ENCODE results near the gene XAB2.

DNA sequence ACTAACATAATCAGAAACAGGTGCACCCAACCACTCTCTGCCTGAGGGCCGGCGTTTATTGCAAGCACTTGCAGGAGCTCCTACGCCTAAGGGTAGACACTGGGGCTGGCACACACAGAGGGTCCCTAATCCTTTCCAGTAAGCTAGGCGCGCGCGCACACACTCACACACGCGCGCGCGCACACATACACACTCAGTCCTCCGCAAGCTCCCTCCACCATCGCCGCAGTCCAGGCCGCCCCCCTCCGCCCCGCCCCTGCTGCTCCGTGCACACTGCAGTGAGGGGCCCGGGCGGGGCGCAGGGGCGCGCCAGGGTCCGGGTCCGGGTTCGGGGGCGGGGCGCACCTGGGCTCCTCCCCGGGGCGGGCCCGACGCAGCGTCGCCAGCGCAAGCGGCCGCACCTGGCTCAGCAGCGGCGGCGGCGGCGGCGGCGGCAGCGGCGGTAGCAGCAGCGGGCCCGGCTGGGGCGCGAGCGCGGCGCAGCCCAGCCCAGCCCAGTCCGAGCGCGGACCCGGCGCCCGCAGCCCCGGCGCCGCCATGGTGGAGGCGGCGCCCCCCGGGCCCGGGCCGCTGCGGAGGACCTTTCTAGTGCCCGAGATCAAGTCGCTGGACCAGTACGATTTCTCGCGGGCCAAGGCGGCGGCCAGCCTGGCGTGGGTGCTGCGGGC lies 33.7 kb downstream of the XAB2 start, which contains the start of gene CAMSAP3:
- TF ChIP-seq CTCF (conservative IDR thresholded peaks at IDR 0.05; ENCODE audit: low read depth, low read length) (no peak), EZH2 (IDR thresholded peaks at IDR 0.05; ENCODE audit: low read length, unreplicated experiment) (no peak)

Measured in PC-3 (cell line).